Activated T-cell treated with anti-CD3 and anti-CD28 coated beads, Interleukin-2, amount 50 U/mL, for 48 hours (primary cell): ENCODE data around the gene ADGRG1.
"Not testable (repeated sequence)": the region's sequence is repeated elsewhere in the genome, so short reads cannot be mapped to it uniquely, and the experiment has no call there.

Source experiments
- DNase-seq, 2 experiments: peaks; one replicate each; pipeline ENCODE4 v3.0.0-alpha.2; 2020

ADGRG1 gene

DNA sequence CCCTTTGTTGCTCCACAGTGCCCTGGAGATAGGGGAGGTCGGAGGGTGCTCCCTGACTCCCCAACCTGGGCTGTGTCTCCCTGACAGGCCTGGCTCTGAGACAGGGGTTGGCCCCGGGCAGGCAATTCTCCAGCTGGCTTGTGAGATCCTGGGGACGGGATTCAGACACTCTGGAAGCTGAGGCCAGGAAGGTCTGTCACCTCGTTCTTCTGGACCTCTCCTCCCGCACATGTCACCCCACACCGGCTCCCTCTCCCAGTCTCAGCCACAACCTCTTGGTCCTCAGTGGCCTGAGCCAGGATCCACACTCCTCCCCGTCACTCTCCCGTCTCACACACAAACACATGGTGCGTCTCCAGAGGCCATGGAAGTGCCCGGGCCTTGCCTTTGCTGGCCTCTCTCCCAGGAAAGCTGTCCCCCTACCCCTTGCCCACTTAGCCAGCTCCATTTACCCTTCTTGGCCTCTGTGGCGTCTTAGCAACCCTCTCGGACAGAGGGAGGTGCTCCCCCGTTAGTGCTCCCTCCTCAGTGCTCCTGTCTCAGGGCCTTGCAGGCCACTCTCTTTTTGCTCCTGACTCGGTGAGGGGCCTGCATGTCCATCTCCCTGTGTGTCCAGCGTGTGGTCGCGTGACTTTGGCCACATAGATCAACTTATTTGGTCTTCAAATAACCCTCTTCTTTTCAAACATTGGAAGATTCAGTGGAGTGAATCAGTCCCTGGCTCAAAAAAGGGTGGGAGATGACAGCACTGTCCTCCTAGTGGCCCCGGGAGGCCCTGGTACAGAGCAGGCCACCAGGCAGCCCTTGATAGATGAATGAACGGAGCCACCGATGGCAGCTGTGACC lies 40.4 kb downstream of the ADGRG1 start:
- DNase-seq: no peak

DNA sequence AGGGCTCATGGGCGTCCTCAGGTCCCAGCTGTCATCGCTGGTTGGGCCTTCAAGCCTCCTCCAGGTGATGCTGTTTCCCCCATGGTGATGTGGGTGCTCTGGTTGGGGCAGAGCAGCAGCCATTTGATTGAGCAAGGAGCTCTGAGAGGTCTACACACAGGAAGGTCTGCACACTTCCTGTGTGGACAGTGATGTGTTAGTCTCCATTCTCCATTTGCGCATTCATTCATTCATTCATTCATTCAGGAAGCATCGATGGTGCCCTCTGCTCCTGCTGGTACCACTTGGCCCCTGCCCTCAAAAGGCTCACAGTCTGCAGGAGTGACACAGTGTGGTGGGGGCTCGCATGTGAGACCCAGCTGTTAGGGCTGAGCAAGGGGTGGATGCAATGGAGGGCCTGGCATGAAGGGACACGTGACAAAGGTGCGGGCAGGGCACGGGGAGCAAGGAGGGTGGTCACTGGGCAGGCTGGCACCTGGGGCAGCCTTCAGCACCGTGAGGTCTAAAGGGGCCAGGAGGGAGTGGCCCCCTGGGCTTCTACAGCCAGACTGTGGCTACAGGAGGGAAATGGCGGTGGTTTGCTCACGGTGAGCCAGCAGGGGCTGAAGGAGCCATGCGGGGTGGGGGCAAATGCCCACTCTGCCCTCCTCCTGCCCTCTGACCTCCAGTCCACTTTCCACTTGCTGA lies 41.2 kb downstream of the ADGRG1 start:
- no peak for DNase-seq

DNA sequence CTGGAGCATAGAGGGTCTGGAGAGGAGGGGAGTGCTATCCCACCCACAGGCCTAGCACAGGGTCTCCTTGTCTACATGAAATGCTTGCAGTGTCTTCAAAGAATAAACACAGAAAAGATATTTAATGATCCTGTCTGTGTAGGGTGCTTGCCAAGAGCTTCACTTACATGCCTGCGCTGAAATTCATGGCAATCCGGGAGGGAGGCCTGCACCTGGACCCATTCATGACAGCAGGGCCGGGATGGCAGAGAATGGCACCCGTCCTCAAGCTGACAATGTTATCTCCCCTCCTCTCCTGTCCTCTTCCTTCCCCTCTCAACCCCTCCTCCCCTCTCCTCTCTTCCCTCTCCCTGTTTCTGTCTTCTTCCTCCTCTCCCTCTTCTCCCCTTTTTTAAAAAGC lies 41.8 kb downstream of the ADGRG1 start:
- no peak for DNase-seq

DNA sequence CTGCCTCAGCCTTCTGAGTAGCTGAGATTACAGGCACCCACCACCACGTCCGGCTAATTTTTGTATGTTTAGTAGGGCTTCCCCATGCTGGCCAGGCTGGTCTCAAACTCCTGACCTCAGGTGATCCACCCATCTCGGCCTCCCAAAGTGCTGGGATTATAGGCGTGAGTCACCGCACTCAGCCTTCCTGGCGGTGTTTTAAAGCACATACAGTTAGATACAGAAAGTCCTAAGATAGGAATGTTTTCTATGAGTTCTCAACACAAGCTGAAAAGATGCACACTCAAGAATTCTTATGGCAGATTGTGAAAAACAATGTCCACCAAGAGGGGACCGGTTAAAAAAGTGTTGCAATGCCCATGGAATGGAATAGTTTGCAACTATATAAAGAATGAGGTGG lies 43.0 kb downstream of the ADGRG1 start:
- DNase-seq: not testable (repeated sequence)

DNA sequence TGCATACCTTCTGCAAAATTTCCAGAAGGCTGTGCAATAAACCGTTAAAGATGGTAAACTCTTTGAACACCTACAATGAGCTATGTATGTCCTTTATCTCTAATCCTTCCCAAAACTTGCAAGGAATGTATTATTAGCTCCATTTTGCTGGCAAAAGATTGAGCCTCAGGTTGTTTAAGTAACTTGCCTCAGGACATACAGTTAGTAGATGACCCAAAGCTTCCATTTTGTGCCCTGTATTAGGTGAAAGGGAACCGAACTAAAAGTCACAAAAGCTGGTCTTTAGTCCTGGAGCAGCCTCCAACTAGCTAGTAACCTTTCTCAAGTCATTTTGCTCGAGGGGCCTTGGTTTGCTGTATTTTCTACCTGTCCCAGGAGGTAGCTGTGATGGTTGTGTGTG lies 44.0 kb downstream of the ADGRG1 start:
- DNase-seq: no peak

GRCh38 chr16:57672824-57673223 lies 44.4 kb downstream of the ADGRG1 start:
- no peak for DNase-seq

DNA sequence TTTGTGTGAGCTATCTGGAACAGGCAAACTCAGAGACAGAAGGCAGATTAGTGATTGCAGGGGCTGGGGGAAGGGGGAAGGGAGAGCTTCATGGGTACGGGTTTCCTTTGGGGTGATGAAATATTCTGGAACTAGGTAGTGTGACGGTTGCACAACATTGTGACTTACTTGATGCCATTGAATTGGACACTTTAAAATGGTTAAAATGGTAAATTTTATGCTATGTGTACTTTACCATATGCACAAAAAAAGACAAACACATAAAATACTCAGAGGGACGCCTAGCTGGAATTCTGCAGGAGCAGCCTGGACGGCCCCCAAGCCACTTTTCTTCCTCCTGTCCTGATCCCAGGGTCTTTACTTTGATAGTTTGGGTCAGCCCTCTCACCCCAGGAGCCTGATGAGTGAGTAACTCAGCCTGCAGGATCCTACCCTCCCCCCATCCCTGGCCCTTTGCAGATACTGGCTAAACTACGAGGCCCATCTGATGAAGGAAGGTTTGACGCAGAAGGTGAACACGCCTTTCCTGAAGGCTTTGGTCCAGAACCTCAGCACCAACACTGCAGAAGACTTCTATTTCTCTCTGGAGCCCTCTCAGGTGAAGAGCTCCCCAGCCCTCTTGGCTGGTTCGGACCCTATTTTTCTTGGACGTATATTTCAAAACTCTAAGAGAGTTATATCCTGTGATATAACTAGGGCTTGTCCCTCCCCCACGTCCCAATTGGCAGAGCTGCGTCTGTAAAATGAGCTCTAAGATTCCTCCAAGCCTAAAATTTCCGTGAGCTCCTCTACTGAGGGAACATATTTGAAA lies 47.5 kb downstream of the ADGRG1 start:
- no peak for DNase-seq

GRCh38 chr16:57676553-57677085 lies 48.2 kb downstream of the ADGRG1 start:
- DNase-seq: no peak

DNA sequence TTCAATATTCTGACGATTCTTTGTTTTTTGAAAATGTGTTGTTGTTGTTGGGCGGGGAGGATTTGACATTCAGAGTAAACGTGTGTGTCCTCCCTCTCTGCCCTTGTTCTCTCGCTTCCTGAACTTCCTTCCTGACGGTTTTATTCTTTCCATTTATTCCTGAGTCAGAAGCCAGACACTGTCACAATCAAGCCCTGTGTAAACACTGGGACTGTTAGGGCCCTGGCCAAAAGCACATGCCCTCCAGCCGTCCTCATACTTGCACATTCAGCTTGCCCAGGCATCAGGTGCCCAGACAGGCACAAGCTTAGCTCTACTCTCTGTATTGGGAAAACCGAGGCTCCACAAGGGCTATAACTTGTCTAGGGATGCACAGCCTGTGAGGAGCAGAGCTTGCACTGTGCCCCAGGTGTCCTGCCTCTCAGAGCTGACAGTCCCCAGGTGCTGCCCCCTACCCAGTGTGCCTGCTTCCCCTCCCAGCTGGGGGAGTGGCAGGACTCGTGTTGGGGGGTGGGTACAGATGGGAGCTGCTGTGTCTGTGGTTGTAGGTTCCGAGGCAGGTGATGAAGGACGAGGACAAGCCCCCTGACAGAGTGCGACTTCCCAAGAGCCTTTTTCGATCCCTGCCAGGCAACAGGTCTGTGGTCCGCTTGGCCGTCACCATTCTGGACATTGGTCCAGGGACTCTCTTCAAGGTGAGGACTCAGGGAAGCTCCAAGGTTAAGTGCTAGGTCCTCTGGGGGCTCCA lies 49.4 kb downstream of the ADGRG1 start:
- DNase-seq: no peak

- DNase-seq: no peak
Measured at GRCh38 chr16:57679016-57679415, 50.6 kb downstream of the ADGRG1 start.

- DNase-seq: no peak
Measured at GRCh38 chr16:57679767-57680482, 51.5 kb downstream of the ADGRG1 start.

- DNase-seq: no peak
Measured at GRCh38 chr16:57680842-57681375, 52.5 kb downstream of the ADGRG1 start.

- no peak for DNase-seq
Measured at GRCh38 chr16:57681950-57682728, 53.7 kb downstream of the ADGRG1 start.

DNA sequence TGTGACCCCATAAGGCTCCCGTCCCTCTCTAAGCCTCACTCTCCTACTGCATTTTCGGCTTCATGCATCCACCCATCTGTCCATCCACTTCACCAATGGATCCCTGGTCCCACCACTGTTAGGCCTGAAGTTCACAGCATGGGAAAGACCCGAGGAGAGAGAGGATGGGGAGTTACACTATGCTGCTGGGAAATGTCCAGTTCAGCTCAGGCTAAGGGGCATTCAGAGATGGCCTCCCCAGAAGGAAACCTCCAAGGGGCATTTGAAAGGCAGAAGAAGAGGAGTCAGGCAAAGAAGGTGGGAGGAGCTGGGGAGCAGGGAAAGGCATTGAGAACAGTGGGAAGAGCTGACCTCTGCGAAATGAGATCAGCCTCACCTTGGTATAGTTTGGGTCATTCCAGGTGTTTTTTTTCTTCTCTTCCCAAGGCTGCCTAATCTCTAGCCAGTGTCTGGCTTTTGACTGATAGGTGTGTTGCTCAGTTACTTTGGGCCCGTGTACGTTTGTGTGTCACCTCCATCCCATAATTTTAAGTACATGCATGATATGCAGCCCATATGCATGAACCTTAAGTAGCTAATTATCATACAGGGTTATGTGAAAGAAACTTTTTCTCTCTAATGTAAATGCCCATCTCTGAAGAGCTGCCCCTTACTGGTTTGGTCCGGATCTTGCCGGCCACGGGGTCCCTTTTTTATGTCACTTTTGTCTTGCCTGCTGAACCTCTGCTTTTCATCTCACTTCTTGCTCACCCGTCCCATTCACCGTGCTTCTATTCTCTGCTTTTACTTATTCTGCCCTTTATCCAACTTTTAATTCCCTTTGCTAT lies 54.6 kb downstream of the ADGRG1 start:
- DNase-seq: no peak

DNA sequence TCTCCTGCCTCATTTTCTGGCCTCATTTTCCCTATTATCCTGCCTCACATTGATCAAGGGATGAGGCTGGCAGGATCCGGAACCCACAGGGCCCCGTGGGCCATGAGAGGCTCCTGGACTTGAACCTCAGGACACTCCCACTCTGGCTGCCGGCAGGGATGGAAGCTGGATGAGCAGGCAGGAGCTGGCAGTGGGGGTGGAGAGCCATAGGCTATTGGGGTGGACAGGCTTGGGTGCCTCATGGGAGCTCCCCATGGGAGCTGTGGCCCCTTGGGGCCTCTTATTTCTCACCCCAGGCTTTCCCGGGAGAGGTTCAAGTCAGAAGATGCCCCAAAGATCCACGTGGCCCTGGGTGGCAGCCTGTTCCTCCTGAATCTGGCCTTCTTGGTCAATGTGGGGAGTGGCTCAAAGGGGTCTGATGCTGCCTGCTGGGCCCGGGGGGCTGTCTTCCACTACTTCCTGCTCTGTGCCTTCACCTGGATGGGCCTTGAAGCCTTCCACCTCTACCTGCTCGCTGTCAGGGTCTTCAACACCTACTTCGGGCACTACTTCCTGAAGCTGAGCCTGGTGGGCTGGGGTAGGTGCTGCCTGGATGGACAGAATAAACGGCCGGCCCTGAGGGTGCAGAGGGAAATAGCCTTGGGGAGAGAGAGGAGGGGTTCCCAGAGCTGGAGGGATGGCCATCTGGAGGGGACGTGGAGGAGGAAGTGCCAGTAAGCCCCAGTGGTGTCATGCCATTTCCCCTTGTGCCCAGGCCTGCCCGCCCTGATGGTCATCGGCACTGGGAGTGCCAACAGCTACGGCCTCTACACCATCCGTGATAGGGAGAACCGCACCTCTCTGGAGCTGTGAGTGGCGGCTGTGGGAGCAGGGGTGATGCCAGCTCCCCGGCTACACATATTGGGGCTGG lies 55.5 kb downstream of the ADGRG1 start:
- no peak for DNase-seq

GRCh38 chr16:57684626-57685358 lies 56.4 kb downstream of the ADGRG1 start:
- no peak for DNase-seq

- DNase-seq: no peak
Measured at GRCh38 chr16:57685633-57686032, 57.2 kb downstream of the ADGRG1 start.

DNA sequence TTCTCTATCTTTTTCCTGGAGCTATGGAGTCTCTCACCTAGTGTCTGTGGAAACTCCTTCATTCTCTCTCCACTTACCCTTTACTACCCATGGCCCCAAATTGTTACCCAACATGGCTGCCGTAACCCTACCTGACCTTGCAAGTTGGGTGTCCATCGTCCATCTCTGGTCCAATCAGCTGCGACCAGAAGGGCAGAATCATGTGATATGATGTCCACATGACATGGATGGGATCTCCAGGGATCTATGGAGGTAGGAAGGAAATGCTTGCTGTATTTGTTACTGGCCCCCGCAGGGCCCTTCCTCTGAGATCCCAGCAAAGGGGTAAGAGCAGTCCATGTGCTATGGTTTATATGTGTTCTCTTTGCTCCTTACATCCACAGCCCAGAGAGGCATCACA lies 58.1 kb downstream of the ADGRG1 start:
- no peak for DNase-seq
